ENCODE results near the gene B3GALT6.

GRCh38 chr1:1234180-1234808, 2.3 kb downstream of the B3GALT6 start:
- TF ChIP-seq CTCF (IDR thresholded peaks at IDR 0.05 in 4 of 5, conservative IDR thresholded peaks at IDR 0.05 in 1 of 5) (no peak), POLR2A (IDR thresholded peaks at IDR 0.05) (no peak)
